ENCODE measurements around the gene ZMYM4. TPM values are rescaled to one million over a fixed set of nuclear protein-coding genes. Genes with fewer than 3 reads are reported as not detected.

Gene ZMYM4
- total RNA-seq, 1 experiment from 2014 or later, result 66.0 TPM

DNA sequence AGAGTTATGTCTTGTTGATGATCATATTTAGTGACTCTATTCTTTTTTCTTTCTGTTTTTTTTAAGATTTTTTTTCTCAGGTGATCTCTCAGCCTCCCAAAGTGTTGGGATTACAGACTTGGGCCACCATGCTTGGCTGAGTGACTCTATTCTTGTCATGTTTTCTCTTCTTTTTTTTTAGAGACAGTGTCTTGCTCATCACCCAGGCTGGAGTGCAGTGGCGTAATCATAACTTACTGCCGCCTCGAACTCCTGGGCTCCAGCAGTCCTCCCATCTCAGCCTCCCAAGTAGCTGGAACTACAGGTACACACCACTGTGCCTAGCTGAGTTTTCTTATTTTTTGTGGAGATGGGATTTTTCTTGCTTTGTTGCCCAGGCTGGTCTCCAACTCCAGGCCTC, 36.9 kb downstream of the ZMYM4 start:
- Histone ChIP-seq H4K20me1 (ENCODE audit: control insufficient read depth, insufficient read depth, insufficient read length) (no peaks in the 10 kb centered on the region), H2BK12ac (ENCODE audit: insufficient read length, low read depth, low read length) (no peak overlapping the region), H4K5ac (ENCODE audit: insufficient read length, low read depth, low read length) (no peak overlapping the region), H3K27ac (ENCODE audit: insufficient read length, low read depth, low read length) (no peak overlapping the region), H3K9ac (ENCODE audit: extremely low read depth, insufficient read length, low read length) (no peak overlapping the region), H3K79me2 (ENCODE audit: insufficient read depth, low read length) (peaks cover 4% of the 10 kb centered on the region; the same call in 1 of the 2 replicates), H3K4me2 (ENCODE audit: insufficient read depth, insufficient read length, low read length) (no peak overlapping the region), H3K4ac (ENCODE audit: low read depth, low read length) (no peak overlapping the region), H3T11ph (ENCODE audit: low read length) (no peak overlapping the region), H3K23ac (ENCODE audit: insufficient read length, low read depth, low read length) (no peak overlapping the region), H3K56ac (ENCODE audit: insufficient read length, low read depth, low read length) (no peak overlapping the region), H2AFZ (ENCODE audit: low read length) (no peak overlapping the region), H3K18ac (ENCODE audit: insufficient read length, low read depth, low read length) (no peak overlapping the region), H2BK15ac (ENCODE audit: low read depth, low read length) (no peak overlapping the region), H2BK20ac (ENCODE audit: low read depth, low read length, poor library complexity, severe bottlenecking) (no peak overlapping the region), H2AK5ac (ENCODE audit: insufficient read length, low read length) (no peak overlapping the region), H3K4me1 (ENCODE audit: insufficient read depth, low read length) (no peaks in the 10 kb centered on the region), H3K27me3 (ENCODE audit: insufficient read depth, low read length) (no peaks in the 10 kb centered on the region), H3K9me3 (ENCODE audit: control insufficient read depth, low read depth, low read length) (no peaks in the 10 kb centered on the region), H3K14ac (ENCODE audit: insufficient read depth, low read length) (no peak overlapping the region), H2BK5ac (ENCODE audit: insufficient read length, low read length) (no peak overlapping the region), H4K8ac (replicated peaks; ENCODE audit: insufficient read length, low read depth, low read length) (no peak overlapping the region), H3K79me1 (ENCODE audit: insufficient read depth, low read depth, low read length, poor library complexity, severe bottlenecking) (peaks cover 8% of the 10 kb centered on the region), H4K91ac (ENCODE audit: insufficient read length, low read depth, low read length) (no peak overlapping the region), H2BK120ac (ENCODE audit: low read depth, low read length, poor library complexity, severe bottlenecking) (no peak overlapping the region), H3K23me2 (ENCODE audit: insufficient read length, low read depth, low read length, poor library complexity, severe bottlenecking) (no peaks in the 10 kb centered on the region)
- Mint-ChIP-seq H3K27ac (peak overlapping the region in 1 of 3 experiments; percentile 36; a peak in 1 of 7 replicates), H3K36me3 (ENCODE audit: insufficient read depth in 1 of 3, low read depth in 3 of 3) (peaks cover 0 to 18% (median 16%) of the 10 kb centered on the region in 3 experiments; a peak in 2 of 7 replicates), H3K4me3 (no peak overlapping the region), H3K27me3 (ENCODE audit: low read depth) (no peaks in the 10 kb centered on the region), H3K9me3 (no peaks in the 10 kb centered on the region), H3K4me1 (no peaks in the 10 kb centered on the region)
- TF ChIP-seq, protein P1, sequence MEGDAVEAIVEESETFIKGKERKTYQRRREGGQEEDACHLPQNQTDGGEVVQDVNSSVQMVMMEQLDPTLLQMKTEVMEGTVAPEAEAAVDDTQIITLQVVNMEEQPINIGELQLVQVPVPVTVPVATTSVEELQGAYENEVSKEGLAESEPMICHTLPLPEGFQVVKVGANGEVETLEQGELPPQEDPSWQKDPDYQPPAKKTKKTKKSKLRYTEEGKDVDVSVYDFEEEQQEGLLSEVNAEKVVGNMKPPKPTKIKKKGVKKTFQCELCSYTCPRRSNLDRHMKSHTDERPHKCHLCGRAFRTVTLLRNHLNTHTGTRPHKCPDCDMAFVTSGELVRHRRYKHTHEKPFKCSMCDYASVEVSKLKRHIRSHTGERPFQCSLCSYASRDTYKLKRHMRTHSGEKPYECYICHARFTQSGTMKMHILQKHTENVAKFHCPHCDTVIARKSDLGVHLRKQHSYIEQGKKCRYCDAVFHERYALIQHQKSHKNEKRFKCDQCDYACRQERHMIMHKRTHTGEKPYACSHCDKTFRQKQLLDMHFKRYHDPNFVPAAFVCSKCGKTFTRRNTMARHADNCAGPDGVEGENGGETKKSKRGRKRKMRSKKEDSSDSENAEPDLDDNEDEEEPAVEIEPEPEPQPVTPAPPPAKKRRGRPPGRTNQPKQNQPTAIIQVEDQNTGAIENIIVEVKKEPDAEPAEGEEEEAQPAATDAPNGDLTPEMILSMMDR (conservative IDR thresholded peaks at IDR 0.05), result no peak
- no peak for DNase-seq
- WGBS (ENCODE audit: extremely low coverage, insufficient read length, low lambda C conversion rate), result no CpG with 5 or more reads among the region's 3 CpGs

Data from H9 (cell line).